Fibroblast of peridontal ligament (primary cell): ENCODE measurements around the gene FCRL1.

Experiments used
- DNase-seq: peaks from one replicate; pipeline ENCODE4 v3.0.0-alpha.2; 2010; ENCODE audit errors: extremely low read depth

Gene FCRL1

DNA sequence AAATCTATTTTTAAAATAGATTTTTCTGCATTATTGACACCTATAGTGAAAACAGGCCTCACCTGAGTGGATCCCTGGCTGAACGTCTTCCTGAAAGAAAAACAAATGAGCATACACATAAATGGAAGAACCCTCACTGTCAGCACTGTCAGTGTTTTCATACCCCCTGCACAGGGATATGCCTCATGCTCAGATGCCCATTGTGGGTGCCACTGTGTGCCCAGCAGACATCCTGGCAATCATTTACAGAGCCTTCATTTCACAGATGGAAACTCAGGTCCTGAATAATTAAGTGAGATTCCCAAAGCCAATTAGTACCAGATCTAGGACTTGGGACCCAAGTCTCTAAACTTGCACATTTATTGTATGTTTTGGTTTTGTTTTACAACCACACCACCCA, 19.9 kb downstream of the FCRL1 start:
- no peak for DNase-seq

DNA sequence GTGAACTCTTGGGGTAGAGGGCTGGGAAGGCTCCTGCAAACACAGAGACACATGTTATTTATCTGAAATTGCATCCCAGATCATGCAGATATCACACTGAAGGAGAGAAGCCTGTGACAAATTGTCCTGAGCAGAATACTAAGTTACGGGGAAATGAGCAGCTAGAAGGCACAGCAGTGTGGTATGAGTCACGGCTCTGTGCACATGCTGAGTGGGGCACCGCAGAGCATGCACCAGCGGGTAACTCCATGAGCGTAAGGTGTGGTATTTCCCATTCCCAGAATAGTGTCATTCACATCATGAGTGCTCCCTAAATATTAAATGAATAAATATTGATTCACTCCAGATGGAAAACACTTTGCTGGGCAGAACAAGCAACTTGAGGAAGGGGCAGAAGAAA, 21.7 kb downstream of the FCRL1 start:
- DNase-seq = no peak

DNA sequence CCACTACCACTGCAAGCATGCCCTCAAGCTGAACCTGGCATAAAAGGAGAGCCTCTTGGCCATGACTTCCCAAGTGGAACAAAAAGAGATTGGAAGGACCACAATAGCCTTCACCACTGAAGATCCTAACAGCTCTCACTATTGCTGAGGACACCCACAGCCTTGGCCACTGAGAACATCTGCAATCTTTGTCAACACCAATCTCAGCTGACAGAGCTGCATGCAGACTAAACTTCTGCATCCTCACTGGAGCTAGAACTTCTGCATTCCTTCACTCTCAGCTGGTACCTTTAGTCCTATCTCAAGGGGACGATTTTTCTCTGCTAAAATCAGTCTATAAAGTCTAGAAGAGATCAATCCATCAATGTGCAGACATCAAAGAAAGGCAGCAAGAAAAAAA, 34.7 kb downstream of the FCRL1 start:
- no peak for DNase-seq

DNA sequence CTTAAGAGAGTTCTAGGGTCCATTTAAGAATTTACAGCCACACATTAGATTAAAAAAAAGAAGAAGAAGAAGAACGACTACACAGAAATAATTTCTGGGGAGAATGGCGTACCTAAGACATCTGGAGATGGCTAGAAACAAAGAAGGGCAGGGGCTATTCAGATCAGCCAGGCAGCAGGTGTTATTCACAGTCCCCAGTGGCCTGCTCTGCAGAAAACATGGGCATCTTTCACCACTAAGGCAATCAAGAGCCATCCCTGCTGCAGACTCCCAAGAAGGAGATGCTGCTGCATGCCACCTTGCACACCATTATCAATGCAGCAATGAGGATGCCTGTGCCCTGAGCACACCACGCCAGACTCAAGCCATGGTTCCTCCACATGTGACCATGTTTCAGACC, 35.1 kb downstream of the FCRL1 start:
- no peak for DNase-seq

DNA sequence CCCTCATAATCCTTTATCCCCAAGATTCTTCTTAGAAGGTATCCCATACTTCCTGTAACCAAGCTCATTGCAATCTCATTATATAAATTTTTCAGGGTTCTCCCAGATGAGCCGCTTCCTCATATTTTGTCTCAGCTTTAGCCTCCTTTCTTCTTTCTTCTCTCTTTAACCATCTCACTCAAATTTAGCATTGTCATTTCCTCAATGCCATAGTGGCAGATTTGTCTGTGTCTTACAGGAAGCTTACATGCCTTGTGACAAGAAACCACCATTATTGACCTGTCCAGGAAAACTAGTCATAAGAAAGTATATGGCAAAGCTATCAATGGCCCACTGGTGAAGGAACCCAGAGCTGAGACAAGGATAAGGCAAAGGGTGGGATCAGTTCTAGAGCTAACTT, 37.0 kb downstream of the FCRL1 start:
- DNase-seq = no peak

DNA sequence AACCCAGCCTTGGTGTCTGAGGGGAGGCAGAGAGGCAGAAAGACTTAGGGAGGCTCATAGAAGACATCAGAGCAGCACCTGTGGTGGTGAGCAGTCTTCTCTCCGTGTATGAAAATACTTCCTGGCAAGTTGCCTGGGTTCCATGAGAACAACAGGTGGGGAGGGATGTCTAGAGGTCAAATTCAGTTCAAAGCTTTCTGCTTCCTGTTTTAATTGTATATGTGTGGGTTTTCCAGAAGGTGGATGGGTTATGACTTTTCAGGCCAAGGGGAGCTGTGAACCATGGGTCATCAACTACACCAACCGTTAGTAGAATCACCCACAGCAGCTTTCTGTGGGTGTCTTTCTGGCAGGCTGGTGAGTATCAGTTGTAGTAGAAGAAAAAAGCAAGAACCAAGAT, 38.9 kb downstream of the FCRL1 start:
- no peak for DNase-seq

DNA sequence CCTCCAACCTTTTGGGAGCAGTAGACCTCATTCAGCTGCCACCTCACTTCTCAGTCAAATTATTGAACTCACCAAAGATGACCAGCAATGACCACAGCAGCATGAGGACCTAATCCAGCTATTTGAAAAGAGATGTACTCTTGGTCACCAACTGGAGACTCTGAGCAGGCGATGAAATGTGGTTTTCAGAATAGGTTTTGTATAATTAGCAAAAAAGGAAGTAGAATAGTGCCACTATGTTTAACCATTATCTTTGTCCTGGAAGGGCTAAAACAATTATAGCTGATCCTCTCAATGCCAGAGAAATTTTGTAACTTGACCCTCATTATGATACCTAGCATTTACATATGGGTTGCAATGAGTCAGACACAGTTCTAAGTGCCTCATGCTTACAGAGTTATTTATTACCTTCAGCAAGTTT, 42.9 kb downstream of the FCRL1 start, which contains the start of gene FCRL2:
Gene FCRL2 (minus strand): TSS at position 162 of the 421 bp plus-strand sequence. CDS start 59 bp downstream, at position 103.
- DNase-seq = no peak

DNA sequence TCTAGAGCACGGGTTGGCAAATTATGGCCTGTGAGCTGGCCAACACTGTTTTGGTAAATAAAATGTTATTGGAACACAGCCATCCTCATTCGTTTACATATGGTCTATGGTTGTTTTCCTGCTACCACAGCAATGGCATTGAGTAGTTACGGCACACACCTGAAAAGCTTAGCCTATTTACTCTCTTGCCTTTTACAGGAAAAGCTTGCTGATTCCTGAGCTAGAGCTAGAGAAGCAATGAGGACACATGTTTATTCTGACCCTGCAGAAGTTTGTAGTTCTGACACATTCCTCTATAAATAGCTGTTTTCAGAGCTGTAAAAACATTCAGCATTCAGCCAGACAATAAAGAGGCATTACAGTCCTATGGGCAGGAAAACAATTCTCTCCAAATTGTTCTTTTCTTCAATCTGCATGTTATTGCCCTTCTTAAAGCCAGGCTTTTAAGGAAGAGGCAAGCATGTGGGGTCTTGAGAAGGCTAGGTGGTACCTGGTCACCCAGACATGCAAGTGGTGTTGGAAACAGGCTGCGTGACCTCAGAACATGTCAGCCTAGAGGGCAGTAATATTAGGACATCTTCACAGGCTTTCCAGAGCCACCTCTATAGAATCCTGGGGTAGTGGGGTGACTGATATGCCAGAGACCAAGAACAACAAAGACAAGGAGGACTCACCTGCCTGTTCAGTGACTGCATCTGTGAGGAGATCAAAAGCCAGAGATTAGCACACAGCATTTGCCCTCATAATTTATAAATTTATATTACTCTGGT, 44.6 kb downstream of the FCRL1 start:
- DNase-seq = no peak

DNA sequence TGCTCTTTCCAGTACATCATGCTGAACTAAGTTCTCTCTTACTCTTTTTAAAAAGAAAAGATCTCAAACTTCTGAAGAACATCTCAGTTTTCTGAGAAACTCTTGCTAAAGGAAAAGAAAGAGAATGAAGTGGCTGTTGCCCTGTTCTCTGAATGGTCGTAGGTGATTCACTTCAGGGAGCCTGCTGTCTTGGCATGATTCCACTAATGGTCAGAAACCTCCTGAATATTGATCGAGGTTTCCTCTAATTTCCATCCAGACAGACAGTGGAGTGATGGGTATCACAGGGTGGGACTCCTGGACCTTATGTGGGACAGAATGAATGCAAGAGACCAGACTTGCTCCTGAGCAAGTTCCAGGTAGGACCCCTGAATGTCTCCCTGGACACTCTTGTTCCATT, 45.5 kb downstream of the FCRL1 start:
- no peak for DNase-seq

DNA sequence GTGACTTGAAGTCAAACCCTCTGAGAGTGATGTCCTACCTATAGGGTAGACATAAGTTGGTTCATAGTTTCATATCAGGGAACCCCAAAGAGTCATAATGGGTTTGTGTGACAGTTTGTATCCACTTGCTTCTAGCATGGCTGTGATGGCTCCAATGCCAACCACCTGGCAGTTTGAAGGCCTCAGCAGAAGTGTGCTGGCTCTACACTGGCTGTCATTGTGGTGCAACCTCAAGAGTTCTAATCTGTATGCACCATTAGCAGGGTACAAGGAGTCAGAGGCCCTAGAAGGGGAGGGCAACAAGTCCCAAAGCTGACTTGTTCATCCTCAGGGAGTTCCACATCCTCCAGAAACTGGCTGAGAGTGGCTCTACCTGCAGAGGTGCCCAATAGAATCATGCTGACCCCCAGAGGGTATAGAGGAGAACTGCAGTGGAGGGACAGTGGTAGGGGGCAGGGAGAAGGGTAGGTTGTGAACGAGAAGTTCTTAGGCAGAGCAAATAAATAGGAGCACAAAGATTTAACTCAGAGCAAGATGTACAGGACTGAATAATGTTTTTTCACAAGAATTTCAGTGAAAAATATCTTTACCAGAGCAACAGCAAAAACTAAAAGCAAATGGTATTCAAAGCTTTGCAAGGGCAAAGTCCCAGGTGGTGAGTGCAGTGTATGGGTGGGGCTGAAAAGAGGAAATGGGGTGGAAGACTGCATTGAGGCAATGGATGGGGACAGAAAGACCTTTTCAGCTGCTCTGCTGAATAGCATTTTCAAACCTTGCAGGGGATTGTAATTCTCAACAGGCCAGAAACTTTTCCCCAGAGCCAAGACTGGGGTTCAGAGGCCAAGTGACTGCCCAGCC, 46.2 kb downstream of the FCRL1 start:
- DNase-seq = no peak

DNA sequence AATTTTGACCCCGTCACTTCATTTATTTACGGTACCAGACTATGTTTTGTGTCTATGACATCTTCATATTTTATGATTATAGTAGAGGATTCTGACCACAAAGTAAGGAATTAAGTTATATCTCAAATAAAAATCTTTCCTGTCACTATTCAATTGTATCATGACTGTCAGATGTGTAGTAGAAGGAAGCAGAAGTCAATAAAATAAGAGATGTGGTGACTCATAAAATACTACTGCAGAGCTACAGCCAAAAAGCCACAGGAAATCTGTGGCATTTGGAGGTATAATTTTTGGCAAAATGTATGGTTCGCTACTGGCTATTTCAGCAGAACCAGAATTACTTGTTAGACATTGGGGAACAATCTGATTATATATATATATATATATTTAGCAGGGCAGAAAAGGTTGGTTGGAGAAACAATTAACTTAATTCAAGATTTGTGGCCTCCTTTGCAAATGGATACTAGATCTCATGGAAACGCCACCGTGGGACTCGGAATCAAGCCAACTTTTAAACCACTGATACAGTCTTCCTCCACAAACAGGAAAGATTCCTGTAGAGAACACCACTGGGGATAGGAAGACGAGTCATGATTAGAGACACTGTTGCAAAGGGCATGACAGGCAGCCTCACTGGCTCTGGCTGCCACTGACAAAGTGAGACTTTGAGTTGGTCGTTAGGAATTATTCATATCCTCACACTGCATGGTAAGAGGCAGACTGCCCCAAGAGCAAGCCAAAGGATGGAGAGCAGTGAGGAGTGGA, 48.1 kb downstream of the FCRL1 start:
- no peak for DNase-seq

DNA sequence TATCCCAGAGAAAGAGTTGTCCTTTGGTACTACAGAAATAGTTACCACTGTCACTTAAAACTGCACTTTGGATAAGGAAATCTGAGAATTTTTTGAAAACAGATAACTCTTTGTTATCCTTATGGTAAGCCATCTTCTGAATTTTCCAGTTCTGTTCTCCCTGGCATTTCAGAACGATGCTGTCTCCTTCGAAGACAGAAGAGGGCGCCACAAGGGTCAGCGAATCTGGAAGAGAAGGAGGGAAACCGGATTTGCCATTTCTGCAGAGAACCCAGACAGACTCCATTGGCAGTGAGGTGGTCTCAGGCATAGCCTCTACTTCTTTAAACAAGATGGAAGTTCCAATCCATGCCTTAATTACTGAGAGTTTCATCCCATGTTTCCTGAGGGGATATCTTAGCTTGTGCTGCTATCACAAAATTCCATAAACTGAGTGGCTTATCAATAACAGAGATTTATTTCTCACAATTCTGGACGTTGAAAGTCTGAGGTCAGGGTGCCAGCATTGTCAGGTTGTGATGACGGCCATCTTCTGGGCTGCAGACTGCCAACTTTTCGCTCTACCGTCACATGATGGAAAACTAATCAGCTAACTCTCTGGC, 49.4 kb downstream of the FCRL1 start:
- DNase-seq = no peak

DNA sequence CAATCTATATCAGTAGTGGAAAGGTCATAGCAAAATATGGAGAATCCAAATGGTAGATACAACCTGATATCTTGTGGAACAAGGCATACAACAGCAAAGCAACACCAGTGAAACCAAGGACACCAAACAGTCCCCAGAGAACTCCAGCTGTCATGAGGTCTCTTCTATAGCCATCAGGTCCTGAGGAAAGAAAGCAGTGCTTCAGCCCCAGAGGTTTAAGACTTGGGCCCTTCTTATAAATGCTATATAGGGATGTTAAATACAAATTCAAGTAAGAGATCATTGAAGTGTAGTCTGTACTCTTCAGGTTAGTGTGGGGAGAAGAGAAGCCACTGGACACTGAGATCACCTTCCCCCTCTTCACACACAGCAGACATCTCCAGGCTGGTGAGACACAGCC, 53.1 kb downstream of the FCRL1 start:
- DNase-seq = no peak

DNA sequence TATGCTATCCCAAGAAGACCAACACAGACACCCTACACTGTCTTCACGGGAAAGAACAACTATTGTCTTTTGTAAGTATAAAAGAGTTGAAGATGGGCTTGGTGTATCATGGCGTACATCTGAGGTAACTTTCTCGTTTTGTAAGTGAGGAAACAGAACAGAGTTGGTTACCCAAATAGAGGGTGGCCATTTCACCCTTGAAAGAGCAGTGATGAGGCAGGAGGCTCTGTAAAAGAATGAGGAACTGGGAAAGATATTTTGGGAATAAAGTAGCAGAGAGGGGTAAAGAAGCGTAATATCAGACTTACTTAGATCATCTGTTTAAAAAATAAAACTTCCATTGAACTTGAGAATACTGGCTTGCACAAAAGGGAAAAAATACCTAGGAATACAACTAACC, 61.9 kb downstream of the FCRL1 start:
- DNase-seq = no peak

DNA sequence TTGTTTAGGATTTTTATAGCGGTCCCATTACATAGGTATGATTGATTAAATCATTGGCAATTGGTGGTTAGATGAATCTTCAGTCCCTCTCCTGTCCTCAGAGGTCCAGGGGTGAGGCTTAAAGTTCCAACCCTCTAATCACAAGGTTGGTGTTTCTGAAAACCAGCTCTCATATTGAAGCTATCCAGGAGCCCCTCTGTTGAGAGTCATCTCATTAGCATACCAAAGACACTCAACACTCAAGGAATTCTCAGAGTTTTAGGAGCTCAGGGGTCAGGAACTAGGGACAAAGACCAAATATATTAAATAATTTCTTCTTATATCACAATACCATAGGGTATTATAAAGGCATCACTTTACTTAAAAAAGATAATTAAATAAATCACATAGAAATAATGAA, 66.3 kb downstream of the FCRL1 start:
- DNase-seq = no peak

DNA sequence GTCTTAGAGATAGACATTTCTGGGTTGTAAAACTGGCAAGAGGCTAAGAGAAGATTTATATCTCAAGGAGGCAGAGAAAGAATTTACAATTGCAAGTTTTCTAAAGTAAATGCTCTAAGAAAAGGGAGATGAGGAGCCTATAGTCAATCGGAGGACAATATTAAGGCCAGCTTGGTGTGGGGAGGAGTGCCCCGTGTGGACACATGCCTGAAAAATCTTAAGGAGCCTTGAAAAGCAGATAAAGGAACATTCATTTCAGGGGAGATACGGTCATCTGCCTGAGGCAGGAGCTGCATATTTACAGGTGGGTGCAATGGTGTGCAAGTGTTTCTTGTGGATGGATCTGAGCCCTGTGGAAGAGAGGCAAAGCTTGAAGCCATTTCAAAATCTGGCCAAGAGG, 68.6 kb downstream of the FCRL1 start:
- no peak for DNase-seq

DNA sequence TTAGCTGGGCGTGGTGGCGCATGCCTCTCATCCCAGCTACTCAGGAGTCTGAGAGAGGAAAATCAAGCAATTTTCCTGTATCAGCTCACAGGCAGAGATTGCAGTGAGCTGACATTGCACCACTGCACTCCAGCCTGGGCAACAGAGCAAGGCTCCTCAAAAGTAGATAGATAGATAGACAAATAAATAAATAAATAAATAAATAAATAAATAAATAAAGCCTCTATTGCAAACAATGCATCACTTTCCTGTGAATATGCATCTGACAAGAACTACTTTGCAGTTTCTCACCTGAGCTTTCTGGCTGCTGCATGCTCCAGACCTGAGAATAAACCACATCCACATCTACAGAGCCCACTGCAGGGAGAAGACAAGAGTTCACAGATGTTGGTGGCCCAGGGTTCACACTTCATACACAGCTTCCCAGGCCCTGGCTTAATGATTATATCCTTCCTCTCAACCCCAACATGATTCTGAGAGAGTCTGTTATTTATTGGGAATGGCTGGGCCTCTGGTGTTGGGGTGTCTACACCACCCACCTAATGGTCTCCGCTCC, 71.6 kb downstream of the FCRL1 start:
- DNase-seq = no peak
